GM12874 (cell line): ENCODE results near the gene MTX2.

ENCODE experiments used
- TF ChIP-seq, protein P1 (sequence below): IDR thresholded peaks from 2 replicates; pipeline ENCODE4 v1.5.1; 2011; ENCODE audit warnings: low read depth, mild to moderate bottlenecking, control low read depth, low read length, moderate library complexity; ENCODE audit not compliant: insufficient read depth

The MTX2 gene

DNA sequence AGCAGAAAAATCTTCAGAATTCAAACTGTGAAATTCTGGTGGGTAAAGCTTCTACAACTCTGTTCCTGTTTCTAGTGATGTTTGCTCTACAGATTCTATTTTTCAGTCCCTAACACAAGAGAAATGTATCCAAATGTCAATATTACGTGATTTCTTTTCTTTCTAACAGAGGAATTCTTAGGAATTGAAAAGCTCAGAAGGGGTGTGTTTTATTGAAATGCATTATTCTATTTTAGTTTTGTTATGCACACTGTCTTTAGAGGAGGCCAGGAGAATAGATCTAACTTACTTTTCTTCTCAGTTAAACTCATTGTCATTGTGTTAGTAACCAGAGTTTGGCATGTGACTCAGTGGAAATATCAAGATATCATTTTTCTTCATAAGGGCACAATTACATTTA is 62.4 kb downstream of the MTX2 start:
- TF ChIP-seq, protein P1, sequence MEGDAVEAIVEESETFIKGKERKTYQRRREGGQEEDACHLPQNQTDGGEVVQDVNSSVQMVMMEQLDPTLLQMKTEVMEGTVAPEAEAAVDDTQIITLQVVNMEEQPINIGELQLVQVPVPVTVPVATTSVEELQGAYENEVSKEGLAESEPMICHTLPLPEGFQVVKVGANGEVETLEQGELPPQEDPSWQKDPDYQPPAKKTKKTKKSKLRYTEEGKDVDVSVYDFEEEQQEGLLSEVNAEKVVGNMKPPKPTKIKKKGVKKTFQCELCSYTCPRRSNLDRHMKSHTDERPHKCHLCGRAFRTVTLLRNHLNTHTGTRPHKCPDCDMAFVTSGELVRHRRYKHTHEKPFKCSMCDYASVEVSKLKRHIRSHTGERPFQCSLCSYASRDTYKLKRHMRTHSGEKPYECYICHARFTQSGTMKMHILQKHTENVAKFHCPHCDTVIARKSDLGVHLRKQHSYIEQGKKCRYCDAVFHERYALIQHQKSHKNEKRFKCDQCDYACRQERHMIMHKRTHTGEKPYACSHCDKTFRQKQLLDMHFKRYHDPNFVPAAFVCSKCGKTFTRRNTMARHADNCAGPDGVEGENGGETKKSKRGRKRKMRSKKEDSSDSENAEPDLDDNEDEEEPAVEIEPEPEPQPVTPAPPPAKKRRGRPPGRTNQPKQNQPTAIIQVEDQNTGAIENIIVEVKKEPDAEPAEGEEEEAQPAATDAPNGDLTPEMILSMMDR, result no peak

- TF ChIP-seq, protein P1, result no peak
Observed at GRCh38 chr2:176334729-176335128, 65.5 kb downstream of the MTX2 start.

DNA sequence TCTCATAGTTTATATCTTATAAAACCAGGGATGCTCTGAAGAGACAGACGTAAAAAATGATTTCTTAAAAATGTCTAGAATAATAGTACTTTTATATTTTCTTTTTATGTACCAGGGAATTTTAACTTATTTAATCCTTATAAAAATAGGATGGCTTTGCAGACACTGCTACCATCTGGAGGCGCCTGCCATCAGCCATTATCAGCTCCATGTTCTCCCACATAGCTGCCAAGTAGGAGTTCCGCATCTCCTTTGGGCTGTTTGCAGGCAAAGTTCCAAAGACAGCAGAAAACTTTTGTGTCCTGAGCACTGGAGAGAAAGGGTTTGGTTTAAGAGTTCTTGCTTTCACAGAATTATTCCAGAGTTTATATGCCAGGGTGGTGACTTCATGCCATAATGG is 69.2 kb downstream of the MTX2 start:
- TF ChIP-seq, protein P1, result no peak

- TF ChIP-seq, protein P1, result no peak
Observed at GRCh38 chr2:176339208-176339607, 70.0 kb downstream of the MTX2 start.

DNA sequence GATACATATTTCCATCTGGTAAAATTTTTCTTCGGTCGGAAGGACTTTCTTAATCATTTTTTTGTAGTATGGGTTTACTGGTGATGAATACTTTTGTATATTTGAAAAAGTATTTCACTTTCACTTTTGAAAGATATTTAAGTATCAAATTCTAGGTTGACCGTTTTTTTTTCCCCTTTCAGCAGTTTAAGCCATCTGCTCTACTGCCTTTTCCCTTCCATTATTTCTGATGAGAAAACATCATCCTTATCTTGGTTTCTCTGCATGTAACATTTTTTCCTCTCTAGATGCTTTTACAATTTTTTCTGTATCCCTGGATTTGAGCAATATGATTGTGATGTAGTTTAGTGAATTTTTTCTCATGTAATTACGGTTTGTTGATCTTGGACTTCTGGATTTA is 87.0 kb downstream of the MTX2 start:
- TF ChIP-seq, protein P1, result no peak

GRCh38 chr2:176364273-176364977 is 95.2 kb downstream of the MTX2 start:
- TF ChIP-seq, protein P1, result no peak

DNA sequence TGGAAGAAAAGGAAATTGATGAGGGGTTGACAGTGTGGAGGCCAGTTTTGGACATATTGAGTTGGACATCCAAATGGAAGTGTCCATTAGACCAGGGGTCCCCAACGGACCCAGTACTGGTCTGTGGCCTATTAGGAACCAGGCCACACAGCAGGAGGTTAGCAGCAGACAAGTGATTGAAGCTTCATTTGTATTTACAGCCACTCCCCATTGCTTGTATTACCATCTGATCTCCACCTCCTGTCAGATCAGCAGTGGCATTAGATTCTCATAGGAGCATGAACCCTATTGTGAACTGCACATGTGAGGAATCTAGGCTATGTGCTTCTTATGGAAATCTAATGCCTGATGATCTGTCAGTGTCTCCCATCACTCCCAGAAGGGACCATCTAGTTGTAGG is 99.1 kb downstream of the MTX2 start:
- TF ChIP-seq, protein P1, result no peak
